Epithelial cell of esophagus (primary cell): ENCODE measurements around the gene NHSL2.

Source experiments
- DNase-seq: peaks from one replicate; pipeline ENCODE4 v3.0.0; 2010; ENCODE audit warnings: low read depth
- H3K4me3 ChIP-seq: 2 replicates; pipeline ENCODE4 v1.5.1; 2011; ENCODE audit warnings: mild to moderate bottlenecking, low read length, control low read depth
- CTCF ChIP-seq: IDR thresholded peaks from 2 replicates; pipeline ENCODE4 v1.5.1; 2011; ENCODE audit warnings: low read depth, mild to moderate bottlenecking, low read length, control low read depth, inconsistent platforms; ENCODE audit not compliant: insufficient read depth; ENCODE audit errors: missing control alignments

NHSL2 gene

GRCh38 chrX:71941776-71942175 lies 31.1 kb downstream of the NHSL2 start:
- TF ChIP-seq CTCF: no peak
- H3K4me3 ChIP-seq: no peak overlapping the region
- peak; percentile 8 for DNase-seq

GRCh38 chrX:71944369-71944768 lies 33.7 kb downstream of the NHSL2 start:
- no peak for TF ChIP-seq CTCF
- no peak for DNase-seq
- H3K4me3 ChIP-seq: no peak overlapping the region

GRCh38 chrX:71945237-71945805 lies 34.7 kb downstream of the NHSL2 start:
- TF ChIP-seq CTCF: no peak
- no peak overlapping the region for H3K4me3 ChIP-seq
- DNase-seq: no peak

- TF ChIP-seq CTCF: no peak
- no peak overlapping the region for H3K4me3 ChIP-seq
- DNase-seq: no peak
These were observed 38.7 kb downstream of the NHSL2 start for GRCh38 chrX:71949363-71949762.

- DNase-seq: no peak
- TF ChIP-seq CTCF: no peak
- no peak overlapping the region for H3K4me3 ChIP-seq
These were observed 39.3 kb downstream of the NHSL2 start for GRCh38 chrX:71949844-71950445.

- no peak overlapping the region for H3K4me3 ChIP-seq
- no peak for DNase-seq
- no peak for TF ChIP-seq CTCF
These were observed 42.7 kb downstream of the NHSL2 start for GRCh38 chrX:71953391-71953790.

- TF ChIP-seq CTCF: no peak
- H3K4me3 ChIP-seq: no peak overlapping the region
- DNase-seq: no peak
These were observed 43.3 kb downstream of the NHSL2 start for GRCh38 chrX:71953946-71954345.
